Fibroblast of mammary gland (primary cell): ENCODE results near the gene TUSC7.

Source experiments
- DNase-seq: peaks from one replicate; pipeline ENCODE4 v3.0.0-alpha.2; 2010; ENCODE audit warnings: low read depth
- H3K4me3 ChIP-seq: 2 replicates; pipeline ENCODE4 v1.5.1; 2011; ENCODE audit warnings: low read depth, mild to moderate bottlenecking, low read length, moderate library complexity; ENCODE audit not compliant: control insufficient read depth
- CTCF ChIP-seq: conservative IDR thresholded peaks from 2 replicates; pipeline ENCODE4 v1.5.1; 2011; ENCODE audit warnings: low read depth, low read length, inconsistent platforms; ENCODE audit not compliant: control insufficient read depth, insufficient read depth

Gene TUSC7

GRCh38 chr3:116728454-116728853 lies 18.9 kb downstream of the TUSC7 start:
- TF ChIP-seq CTCF = no peak
- DNase-seq = no peak
- H3K4me3 ChIP-seq = no peak overlapping the region

- H3K4me3 ChIP-seq = no peak overlapping the region
- no peak for DNase-seq
- no peak for TF ChIP-seq CTCF
Measured at GRCh38 chr3:116734243-116734642, 24.7 kb downstream of the TUSC7 start.

- no peak overlapping the region for H3K4me3 ChIP-seq
- no peak for DNase-seq
- no peak for TF ChIP-seq CTCF
Measured at GRCh38 chr3:116739678-116740077, 30.1 kb downstream of the TUSC7 start.

GRCh38 chr3:116740293-116740692 lies 30.7 kb downstream of the TUSC7 start:
- TF ChIP-seq CTCF = no peak
- no peak overlapping the region for H3K4me3 ChIP-seq
- DNase-seq = no peak

- DNase-seq = no peak
- H3K4me3 ChIP-seq = no peak overlapping the region
- no peak for TF ChIP-seq CTCF
Measured at GRCh38 chr3:116741467-116741866, 31.9 kb downstream of the TUSC7 start.

GRCh38 chr3:116743062-116743461 lies 33.5 kb downstream of the TUSC7 start:
- DNase-seq = no peak
- no peak for TF ChIP-seq CTCF

GRCh38 chr3:116749388-116749787 lies 39.8 kb downstream of the TUSC7 start:
- TF ChIP-seq CTCF = no peak
- DNase-seq = no peak
- no peak overlapping the region for H3K4me3 ChIP-seq

More at GRCh38 chr3:116743062-116743461, 33.5 kb downstream of the TUSC7 start:
- H3K4me3 ChIP-seq = no peak overlapping the region
